HepG2 (cell line): ENCODE data around the gene MFSD11. TPM values are rescaled to one million over a fixed set of nuclear protein-coding genes. Genes with fewer than 3 reads are reported as not detected.
A peak's percentile ranks its signal among the peaks of the same experiment; 100 is the strongest.

Experiments
- CHD2 ChIP-seq: IDR thresholded peaks from 2 replicates; pipeline ENCODE4 v1.6.1; 2011; ENCODE audit warnings: low read depth, low read length, improper control_type of control experiment
- GFI1 ChIP-seq: sonication (generic); formaldehyde crosslinking; IDR thresholded peaks from 2 replicates; pipeline ENCODE4 v1.5.0; 2020; ENCODE audit warnings: missing genetic modification reagents, mild to moderate bottlenecking, borderline replicate concordance
- HMG20B ChIP-seq: conservative IDR thresholded peaks from 2 replicates; pipeline ENCODE4 v1.6.1; 2016; ENCODE audit warnings: missing genetic modification reagents, missing compliant biosample characterization
- IRF1 ChIP-seq: sonication (generic); formaldehyde crosslinking; IDR thresholded peaks from 2 replicates; pipeline ENCODE4 v1.4.0; 2020; ENCODE audit warnings: low read depth, mild to moderate bottlenecking, missing genetic modification reagents
- MXD4 ChIP-seq: IDR thresholded peaks from 2 replicates; pipeline ENCODE4 v1.6.1; 2016; ENCODE audit warnings: mild to moderate bottlenecking, missing biosample characterization, missing genetic modification reagents
- PRPF4 ChIP-seq: fragments of 200-400 bp; formaldehyde crosslinking; IDR thresholded peaks from 2 replicates; pipeline ENCODE4 v1.6.1; 2016; ENCODE audit warnings: low read length, low read depth; ENCODE audit not compliant: poor library complexity, severe bottlenecking
- RARG ChIP-seq: sonication (generic); formaldehyde crosslinking; IDR thresholded peaks from 2 replicates; pipeline ENCODE4 v1.4.0; 2020; ENCODE audit warnings: low read depth, mild to moderate bottlenecking, missing genetic modification reagents
- SOX5 ChIP-seq: IDR thresholded peaks from 2 replicates; pipeline ENCODE4 v1.6.1; 2016; ENCODE audit warnings: borderline replicate concordance
- ZMAT3 ChIP-seq: sonication (generic); formaldehyde crosslinking; conservative IDR thresholded peaks from 2 replicates; pipeline ENCODE4 v1.7.0; 2021; ENCODE audit warnings: missing genetic modification reagents
- ZNF281 ChIP-seq: sonication (generic); formaldehyde crosslinking; IDR thresholded peaks from 2 replicates; pipeline ENCODE4 v1.4.0; 2020; ENCODE audit warnings: missing genetic modification reagents, borderline replicate concordance
- ZNF362 ChIP-seq: sonication (generic); formaldehyde crosslinking; IDR thresholded peaks from 2 replicates; pipeline ENCODE4 v1.4.0; 2020; ENCODE audit warnings: missing genetic modification reagents, mild to moderate bottlenecking, borderline replicate concordance
- ZNF451 ChIP-seq: sonication (generic); formaldehyde crosslinking; IDR thresholded peaks from 2 replicates; pipeline ENCODE4 v1.5.0; 2020; ENCODE audit warnings: mild to moderate bottlenecking, missing genetic modification reagents
- ZNF563 ChIP-seq: sonication (generic); formaldehyde crosslinking; IDR thresholded peaks from 2 replicates; pipeline ENCODE4 v1.8.0; 2022; ENCODE audit warnings: mild to moderate bottlenecking, moderate library complexity, missing genetic modification reagents
- ZNF687 ChIP-seq: sonication (generic); formaldehyde crosslinking; IDR thresholded peaks from 2 replicates; pipeline ENCODE4 v1.5.1; 2020; ENCODE audit warnings: mild to moderate bottlenecking, missing genetic modification reagents, moderate library complexity
- ZNF776 ChIP-seq: sonication (generic); formaldehyde crosslinking; IDR thresholded peaks from 2 replicates; pipeline ENCODE4 v1.4.0; 2020; ENCODE audit warnings: mild to moderate bottlenecking, missing genetic modification reagents
- polyA plus RNA-seq, 8 experiments: library from polyadenylated mRNA; depleted of rRNA in 3 of 8; stranded (reverse) in 7 of 8; unstranded in 1 of 8; fragments of >200 nt; fragmentation: Illumina TruSeq in 4 of 8; extraction: Trizol in 4 of 8; gene quantifications; 2 replicates each; pipeline versions ENCODE4 v1.2.1 to v1.2.3, GENCODE V29; 2011 to 2016; ENCODE audit warnings: low read depth in 4 of 8, missing spikeins in 1 of 8, mixed read lengths in 1 of 8; ENCODE audit not compliant: insufficient read depth in 1 of 8
- total RNA-seq, 5 experiments: library from RNA; depleted of rRNA; stranded (reverse); fragments of >200 nt; fragmentation: Illumina TruSeq; extraction: Trizol; gene quantifications; 2 replicates each; pipeline ENCODE4 v1.2.3, GENCODE V29; 2016; ENCODE audit warnings: low read depth in 1 of 5
- TF ChIP-seq, protein P1 (sequence below): sonication (generic); formaldehyde crosslinking; IDR thresholded peaks from 2 replicates; pipeline ENCODE4 v1.4.0; 2020; ENCODE audit warnings: mild to moderate bottlenecking, missing genetic modification reagents
- TF ChIP-seq, protein P2 (sequence below): sonication (generic); formaldehyde crosslinking; conservative IDR thresholded peaks from 2 replicates; pipeline ENCODE4 v1.4.0; 2020; ENCODE audit warnings: missing genetic modification reagents

The MFSD11 gene
- total and polyA plus RNA-seq, 2 of the 13 experiments (the other 11 are each of a cell fraction or from before 2014, with no cell fraction given), result 26.1 to 36.3 TPM

- TF ChIP-seq ZNF362 (CRISPR knock-in tag), result peak; percentile 87; the same call in 1 of the 2 replicates
- TF ChIP-seq, protein P1, sequence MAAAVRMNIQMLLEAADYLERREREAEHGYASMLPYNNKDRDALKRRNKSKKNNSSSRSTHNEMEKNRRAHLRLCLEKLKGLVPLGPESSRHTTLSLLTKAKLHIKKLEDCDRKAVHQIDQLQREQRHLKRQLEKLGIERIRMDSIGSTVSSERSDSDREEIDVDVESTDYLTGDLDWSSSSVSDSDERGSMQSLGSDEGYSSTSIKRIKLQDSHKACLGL, result 0 out of 2 replicates have a peak, but pooled peaks have one; percentile 75
- TF ChIP-seq SOX5 (CRISPR knock-in tag), result peak; percentile 14; the same call in 1 of the 2 replicates
- no peak for TF ChIP-seq IRF1 (CRISPR knock-in tag)
- 0 out of 2 replicates have a peak, but pooled peaks have one; percentile 18 for TF ChIP-seq ZMAT3 (CRISPR knock-in tag)
- peak; percentile 91 for TF ChIP-seq ZNF776 (CRISPR knock-in tag)
- peak; percentile 71; the same call in 1 of the 2 replicates for TF ChIP-seq ZNF451 (CRISPR knock-in tag)
- peak; percentile 54; the same call in 1 of the 2 replicates for TF ChIP-seq CHD2
- peak; percentile 94 for TF ChIP-seq ZNF281
- peak; percentile 58 for TF ChIP-seq GFI1 (CRISPR knock-in tag)
- peak; percentile 62; the same call in 1 of the 2 replicates for TF ChIP-seq MXD4
- 0 out of 2 replicates have a peak, but pooled peaks have one; percentile 54 for TF ChIP-seq ZNF563 (CRISPR knock-in tag)
- TF ChIP-seq, protein P2, sequence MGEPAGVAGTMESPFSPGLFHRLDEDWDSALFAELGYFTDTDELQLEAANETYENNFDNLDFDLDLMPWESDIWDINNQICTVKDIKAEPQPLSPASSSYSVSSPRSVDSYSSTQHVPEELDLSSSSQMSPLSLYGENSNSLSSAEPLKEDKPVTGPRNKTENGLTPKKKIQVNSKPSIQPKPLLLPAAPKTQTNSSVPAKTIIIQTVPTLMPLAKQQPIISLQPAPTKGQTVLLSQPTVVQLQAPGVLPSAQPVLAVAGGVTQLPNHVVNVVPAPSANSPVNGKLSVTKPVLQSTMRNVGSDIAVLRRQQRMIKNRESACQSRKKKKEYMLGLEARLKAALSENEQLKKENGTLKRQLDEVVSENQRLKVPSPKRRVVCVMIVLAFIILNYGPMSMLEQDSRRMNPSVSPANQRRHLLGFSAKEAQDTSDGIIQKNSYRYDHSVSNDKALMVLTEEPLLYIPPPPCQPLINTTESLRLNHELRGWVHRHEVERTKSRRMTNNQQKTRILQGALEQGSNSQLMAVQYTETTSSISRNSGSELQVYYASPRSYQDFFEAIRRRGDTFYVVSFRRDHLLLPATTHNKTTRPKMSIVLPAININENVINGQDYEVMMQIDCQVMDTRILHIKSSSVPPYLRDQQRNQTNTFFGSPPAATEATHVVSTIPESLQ (CRISPR knock-in tag), result no peak
- no peak for TF ChIP-seq HMG20B (CRISPR knock-in tag)
- peak; percentile 66 for TF ChIP-seq PRPF4
- no peak for TF ChIP-seq RARG (CRISPR knock-in tag)
- peak; percentile 67; the same call in 1 of the 2 replicates for TF ChIP-seq ZNF687 (CRISPR knock-in tag)
These were observed 12.2 kb upstream of the MFSD11 start (continued) for GRCh38 chr17:76725580-76726230.
